Erythroblast (primary cell): ENCODE results near the gene SEMA3A.
"Not testable (repeated sequence)": the region's sequence is repeated elsewhere in the genome, so short reads cannot be mapped to it uniquely, and the experiment has no call there.

Source experiments
- GATA1 ChIP-seq: IDR thresholded peaks from 2 replicates; pipeline ENCODE4 v1.6.1; 2011; ENCODE audit warnings: low read depth, mild to moderate bottlenecking, control low read depth, low read length, moderate library complexity
- POLR2A ChIP-seq: IDR thresholded peaks from 2 replicates; pipeline ENCODE4 v1.6.1; 2011; ENCODE audit warnings: mild to moderate bottlenecking, low read length

DNA sequence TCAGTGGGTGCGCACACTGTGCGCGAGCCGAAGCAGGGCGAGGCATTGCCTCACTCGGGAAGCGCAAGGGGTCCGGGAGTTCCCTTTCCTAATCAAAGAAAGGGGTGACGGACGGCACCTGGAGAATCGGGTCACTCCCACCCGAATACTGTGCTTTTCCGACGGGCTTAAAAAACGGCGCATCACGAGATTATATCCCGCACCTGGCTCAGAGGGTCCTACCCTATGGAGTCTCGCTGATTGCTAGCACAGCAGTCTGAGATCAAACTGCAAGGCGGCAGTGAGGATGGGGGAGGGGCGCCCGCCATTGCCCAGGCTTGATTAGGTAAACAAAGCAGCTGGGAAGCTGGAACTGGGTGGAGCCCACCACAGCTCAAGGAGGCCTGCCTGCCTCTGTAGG lies 44.2 kb downstream of the SEMA3A start:
- not testable (repeated sequence) for TF ChIP-seq POLR2A, GATA1
